Measurements from ENCODE around the gene CCDC24.

The CCDC24 gene

DNA sequence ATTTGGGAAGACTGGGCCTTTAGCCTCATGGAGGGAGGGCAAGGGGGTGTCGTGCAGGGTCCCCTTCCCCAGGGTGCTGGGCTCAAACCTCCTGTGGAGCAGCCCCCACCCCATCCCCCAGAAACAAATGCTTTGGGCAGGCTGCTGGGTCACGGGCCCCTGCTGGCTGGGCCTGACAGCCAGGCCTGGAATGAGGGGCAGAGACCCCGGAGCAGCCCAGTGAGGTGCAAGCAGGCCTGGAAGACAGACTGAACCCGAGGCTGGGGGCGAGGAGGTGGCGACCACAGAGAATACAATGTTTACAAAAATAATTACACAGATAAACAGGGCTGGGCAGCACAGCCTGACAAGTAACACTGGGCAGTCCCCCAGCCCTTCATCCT lies 5.3 kb downstream of the CCDC24 start:
- no peak for DNase-seq (ENCODE audit: low read depth in 2 of 3, low spot score in 2 of 3)

GRCh38 chr1:43997295-43997999 lies 6.0 kb downstream of the CCDC24 start:
- DNase-seq (ENCODE audit: low read depth in 2 of 3, low spot score in 2 of 3), result no peak

DNA sequence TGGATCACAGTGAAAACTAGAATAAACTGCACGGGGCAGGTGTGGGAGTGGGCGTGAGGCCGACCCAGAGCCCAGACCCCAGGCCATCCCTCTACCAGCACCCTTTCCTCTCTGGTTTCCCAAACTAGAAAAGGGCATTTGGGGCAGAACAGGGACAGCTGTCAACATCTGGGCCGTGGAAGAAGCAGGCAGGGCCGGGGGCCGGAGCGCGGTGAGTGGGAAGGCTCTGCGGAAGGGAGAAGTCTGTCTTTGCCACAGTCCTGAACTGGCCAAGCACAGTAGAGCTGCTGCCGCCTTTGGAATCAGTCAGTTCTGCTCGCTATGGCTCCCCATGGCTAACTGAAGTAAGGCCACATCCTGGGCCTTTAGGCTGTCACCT lies 6.6 kb downstream of the CCDC24 start:
- DNase-seq (ENCODE audit: low read depth in 2 of 3, low spot score in 2 of 3), result no peak

- no peak for DNase-seq (ENCODE audit: low read depth in 2 of 3, low spot score in 2 of 3)
Measured at GRCh38 chr1:43999455-43999854, 8.1 kb downstream of the CCDC24 start.

DNA sequence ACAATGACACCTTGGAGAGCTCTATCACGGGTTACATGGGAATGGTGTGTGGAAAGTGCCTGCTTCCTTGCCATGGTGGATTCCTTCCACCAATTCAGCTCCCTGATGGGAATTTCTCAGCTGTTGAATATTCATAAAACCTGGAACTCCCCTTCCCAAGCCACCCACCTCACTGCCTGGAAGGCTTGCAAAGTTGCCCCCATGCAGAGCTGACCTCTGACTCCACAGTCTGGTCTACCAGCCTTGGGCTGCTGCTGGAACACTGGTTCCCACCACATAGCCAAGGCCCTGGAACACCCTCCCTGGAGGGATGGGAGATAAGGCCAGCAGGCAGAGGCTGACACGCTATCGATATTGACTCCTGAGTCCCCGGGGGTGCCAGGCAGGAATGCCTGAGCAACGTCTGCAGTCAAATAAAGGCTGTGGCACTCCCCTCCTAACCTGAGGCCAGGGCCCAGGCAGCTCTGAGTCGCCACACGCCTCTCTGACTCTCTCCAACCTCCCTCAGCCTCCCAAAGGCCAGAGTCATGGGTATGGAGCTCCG lies 8.8 kb downstream of the CCDC24 start:
- no peak for DNase-seq (ENCODE audit: low read depth in 2 of 3, low spot score in 2 of 3)

DNA sequence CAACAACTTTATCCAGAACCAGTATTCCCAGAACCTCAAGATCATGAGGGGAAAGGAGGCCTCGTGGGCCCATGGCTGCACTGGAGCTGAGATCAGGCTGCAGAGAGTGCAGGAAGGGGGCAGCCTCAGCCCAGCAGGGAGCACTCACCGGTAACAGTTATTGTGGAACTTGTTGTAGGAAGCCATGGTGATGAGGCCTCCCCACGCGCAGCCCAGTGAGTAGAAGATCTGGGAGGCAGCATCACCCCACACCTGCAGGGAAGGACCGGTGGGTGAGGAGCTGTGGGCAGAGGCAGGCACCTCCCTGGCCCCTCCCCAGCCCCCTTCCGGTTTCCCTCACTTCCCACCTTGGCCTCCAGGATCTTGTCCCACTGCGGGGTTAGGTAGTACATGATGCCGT lies 10.8 kb downstream of the CCDC24 start:
- DNase-seq (ENCODE audit: low read depth in 2 of 3, low spot score in 2 of 3), result no peak

DNA sequence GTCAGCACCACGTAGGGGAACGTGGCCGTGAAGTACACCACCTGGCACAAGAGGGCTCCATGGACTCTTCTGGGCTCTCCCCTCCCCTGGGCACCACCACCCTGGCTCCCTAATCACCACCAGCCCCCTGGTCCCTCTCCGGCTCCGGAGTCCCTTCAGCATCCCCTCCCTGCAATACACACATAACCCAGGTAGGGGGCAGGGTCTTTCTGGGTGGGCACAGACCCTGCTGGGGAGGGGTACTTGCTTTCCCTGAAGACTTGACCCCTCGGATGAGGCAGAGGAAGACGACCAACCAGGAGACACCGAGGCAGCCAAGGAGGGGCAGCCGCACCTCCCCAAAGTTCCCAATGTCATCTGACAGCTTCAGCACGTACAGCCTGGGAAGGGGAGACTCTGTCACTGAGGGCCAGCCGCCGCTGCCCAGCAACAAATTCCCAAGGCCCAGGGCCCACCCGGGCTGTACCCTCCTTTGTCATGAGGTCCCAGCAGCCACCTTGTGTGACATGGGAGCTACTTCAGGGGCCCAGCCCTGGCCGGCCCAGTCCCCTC lies 11.3 kb downstream of the CCDC24 start:
- no peak for DNase-seq (ENCODE audit: low read depth in 2 of 3, low spot score in 2 of 3)

- DNase-seq (ENCODE audit: low read depth in 2 of 3, low spot score in 2 of 3), result no peak
Measured at GRCh38 chr1:44008259-44008658, 16.9 kb downstream of the CCDC24 start.

GRCh38 chr1:44010935-44011471 lies 19.6 kb downstream of the CCDC24 start:
- no peak for DNase-seq (ENCODE audit: low read depth in 2 of 3, low spot score in 2 of 3)

DNA sequence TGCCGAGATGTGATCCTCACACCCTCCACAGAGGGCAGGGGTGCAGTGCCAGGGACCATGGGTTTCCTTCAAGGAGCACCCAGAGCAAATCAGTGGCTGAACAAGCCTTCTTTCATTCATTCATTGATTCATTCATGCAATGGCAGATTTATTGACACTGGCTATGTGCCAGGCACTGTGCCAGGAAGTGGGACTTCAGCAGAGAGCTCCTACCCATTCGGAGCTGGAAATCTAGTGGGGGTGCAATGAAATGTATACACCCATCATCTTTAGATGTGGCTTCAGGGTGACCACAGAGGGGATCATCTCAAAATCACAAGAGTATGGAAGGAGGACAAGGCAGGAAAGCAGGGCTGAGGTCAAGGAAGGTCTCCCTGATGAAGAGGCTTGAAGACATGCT lies 21.0 kb downstream of the CCDC24 start:
- no peak for DNase-seq (ENCODE audit: low read depth in 2 of 3, low spot score in 2 of 3)

GRCh38 chr1:44012941-44013609 lies 21.7 kb downstream of the CCDC24 start:
- no peak for DNase-seq (ENCODE audit: low read depth in 2 of 3, low spot score in 2 of 3)

GRCh38 chr1:44013949-44014348 lies 22.6 kb downstream of the CCDC24 start:
- DNase-seq (ENCODE audit: low read depth in 2 of 3, low spot score in 2 of 3), result no peak

DNA sequence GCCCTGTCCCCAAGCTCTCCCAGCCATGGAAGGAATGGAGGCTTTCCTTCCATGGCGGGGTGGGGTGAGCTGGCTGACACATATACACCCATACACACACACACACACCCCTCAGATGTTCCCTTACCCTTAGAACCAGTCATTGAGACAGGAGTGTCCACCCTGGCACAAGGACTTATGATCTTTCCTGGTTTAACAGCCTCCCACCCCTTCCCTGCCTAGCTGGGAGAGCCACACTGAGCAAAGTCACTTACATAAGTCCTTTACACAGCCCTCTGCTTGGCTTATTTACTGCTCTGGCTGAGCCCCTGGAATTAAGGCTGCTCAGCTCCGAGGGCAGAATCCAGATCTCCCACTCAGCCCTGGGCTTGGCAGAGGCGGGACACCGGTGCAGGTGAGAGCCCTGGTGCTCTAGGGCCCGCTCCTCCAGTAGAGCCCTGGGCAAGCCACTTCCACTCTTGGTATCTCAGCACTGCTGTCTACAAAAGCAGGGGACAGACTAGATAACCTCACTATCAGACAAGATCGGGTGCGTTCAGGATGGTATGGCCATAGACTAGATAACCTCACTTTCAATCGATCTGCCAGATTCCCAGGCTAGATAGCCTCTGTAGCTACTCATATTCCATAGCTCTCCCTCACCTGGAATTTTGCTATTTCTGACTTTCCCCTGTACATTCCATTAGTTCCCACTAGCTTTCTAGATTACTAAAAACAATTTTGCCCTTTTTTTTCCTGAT lies 23.1 kb downstream of the CCDC24 start:
- no peak for DNase-seq (ENCODE audit: low read depth in 2 of 3, low spot score in 2 of 3)

- DNase-seq (ENCODE audit: low read depth in 2 of 3, low spot score in 2 of 3), result no peak
Measured at GRCh38 chr1:44015206-44015605, 23.8 kb downstream of the CCDC24 start.

- no peak for DNase-seq (ENCODE audit: low read depth in 2 of 3, low spot score in 2 of 3)
Measured at GRCh38 chr1:44016041-44016889, 24.9 kb downstream of the CCDC24 start.

- no peak for DNase-seq (ENCODE audit: low read depth in 2 of 3, low spot score in 2 of 3)
Measured at GRCh38 chr1:44016890-44017400, 25.5 kb downstream of the CCDC24 start.

DNA sequence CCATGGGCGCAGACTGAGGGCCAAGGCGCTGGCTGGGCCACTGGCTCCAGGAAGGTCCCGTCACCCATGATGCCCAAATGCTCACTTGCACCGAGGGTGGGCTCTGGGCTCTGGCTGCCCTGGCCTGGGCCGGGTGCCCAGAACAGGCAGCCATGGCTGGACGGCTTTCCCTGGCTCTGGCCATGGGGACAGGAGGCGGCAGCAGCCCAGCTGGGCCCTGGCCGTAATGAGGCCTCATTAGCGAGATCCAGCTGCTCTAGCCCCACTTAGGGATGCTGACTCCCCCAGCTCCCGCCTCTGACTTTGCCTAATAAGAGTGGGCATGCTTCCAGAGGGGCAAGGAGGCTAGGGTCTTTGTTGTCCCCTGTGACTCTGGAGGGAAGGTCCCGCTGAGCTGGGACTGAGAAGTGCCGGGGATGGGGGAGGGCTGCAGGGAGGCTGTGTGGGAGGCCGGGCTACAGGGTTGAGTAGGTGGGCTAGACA lies 28.1 kb downstream of the CCDC24 start:
- no peak for DNase-seq (ENCODE audit: low read depth in 2 of 3, low spot score in 2 of 3)

DNA sequence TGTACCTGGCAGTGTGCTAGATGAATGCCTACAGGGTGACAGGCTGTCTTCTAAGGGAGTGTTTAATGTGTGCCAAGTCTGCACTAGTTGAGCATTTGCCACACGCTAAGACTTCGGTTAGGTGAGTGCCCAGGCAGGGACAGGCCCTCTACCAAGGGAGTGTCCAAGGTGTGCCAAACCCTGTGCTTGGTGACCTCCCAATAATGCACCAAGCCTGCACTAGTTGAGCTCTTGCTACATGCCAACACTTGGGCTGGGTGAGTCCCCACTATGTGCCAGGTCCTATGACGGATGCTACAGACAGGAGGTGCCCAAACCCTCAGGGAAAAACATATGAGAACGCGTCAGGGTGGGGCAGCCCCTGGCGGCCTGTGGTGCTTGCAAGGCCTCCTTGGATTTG lies 29.1 kb downstream of the CCDC24 start:
- DNase-seq (ENCODE audit: low read depth in 2 of 3, low spot score in 2 of 3), result no peak

DNA sequence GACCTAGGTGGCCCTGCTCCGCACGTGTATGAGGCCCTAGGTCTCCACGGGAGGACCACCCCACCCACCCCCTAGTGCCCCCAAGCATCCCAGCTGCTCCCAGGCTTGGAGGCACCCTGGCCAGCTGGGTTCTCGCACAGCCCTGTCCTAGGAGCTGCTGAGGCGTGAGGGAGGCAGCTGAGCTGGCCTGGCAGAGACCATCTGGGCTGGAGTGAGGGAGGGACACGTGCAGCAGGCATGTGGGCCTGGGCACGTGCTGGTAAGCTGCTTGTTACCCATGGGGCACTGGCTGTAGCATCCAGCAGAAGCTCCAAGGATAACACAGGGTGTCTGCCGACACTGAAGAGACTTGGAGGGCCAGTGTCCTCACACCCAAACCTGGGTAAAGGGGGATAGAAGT lies 29.8 kb downstream of the CCDC24 start:
- DNase-seq (ENCODE audit: low read depth in 2 of 3, low spot score in 2 of 3), result no peak

Data from activated CD8-positive, alpha-beta memory T cell treated with anti-CD3 and anti-CD28 coated beads for 48 hours (primary cell).